GM04503 (cell line): ENCODE measurements around the gene PIK3R5.
"Not testable (repeated sequence)": the region's sequence is repeated elsewhere in the genome, so short reads cannot be mapped to it uniquely, and the experiment has no call there.

Experiments
- DNase-seq: peaks from one replicate; pipeline ENCODE4 v3.0.0-alpha.2; 2012; ENCODE audit warnings: low read depth

Gene PIK3R5

DNA sequence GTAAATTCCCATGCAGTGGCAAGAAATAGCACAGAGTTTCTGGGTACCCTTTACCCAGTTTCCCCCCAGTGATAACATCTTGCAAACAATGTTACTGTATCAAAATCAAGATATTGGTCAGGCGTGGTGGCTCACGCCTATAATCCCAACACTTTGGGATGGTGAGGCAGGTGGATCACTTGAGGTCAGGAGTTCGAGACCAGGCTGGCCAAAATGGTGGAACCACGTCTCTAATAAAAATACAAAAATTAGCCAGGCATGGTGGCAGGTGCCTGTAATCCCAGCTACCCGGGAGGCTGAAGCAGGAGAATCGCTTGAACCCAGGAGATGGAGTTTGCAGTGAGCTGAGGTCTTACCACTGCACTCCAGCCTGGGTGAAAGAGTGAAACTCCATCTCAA is 109.3 kb downstream of the PIK3R5 start:
- DNase-seq: not testable (repeated sequence)

DNA sequence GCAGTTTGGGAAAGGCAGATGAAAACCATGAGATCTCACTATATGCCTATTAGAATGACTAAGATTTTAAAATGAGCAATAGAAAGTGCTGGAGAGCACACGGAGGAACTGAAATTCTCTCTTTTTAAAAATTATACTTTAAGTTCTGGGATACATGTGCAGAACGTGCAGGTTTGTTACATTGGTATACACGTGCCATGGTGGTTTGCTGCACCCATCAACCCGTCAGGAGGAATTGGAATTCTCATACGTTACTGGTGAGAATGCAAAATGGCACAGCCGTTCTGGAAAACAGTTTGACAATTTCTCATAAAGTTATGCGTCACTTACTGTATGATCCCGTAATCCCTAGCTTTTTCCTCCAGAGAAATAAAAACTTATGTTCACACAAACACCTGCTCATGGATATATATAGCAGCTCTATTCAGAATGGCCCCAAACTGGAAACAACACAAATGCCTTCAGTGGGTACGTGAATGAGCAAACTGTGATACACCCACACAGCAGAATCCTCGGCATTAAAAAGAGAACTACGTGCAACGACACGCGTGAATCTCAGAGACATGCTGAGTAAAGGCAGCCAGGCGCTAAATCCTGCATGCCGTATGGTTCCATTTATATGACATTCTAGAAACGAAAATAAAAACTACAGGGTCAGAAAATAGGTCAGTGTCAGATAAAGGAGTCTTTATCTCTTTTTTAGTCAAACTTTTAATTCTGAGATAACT is 109.9 kb downstream of the PIK3R5 start:
- DNase-seq: no peak

GRCh38 chr17:8851600-8851999 is 113.9 kb downstream of the PIK3R5 start:
- DNase-seq: no peak

DNA sequence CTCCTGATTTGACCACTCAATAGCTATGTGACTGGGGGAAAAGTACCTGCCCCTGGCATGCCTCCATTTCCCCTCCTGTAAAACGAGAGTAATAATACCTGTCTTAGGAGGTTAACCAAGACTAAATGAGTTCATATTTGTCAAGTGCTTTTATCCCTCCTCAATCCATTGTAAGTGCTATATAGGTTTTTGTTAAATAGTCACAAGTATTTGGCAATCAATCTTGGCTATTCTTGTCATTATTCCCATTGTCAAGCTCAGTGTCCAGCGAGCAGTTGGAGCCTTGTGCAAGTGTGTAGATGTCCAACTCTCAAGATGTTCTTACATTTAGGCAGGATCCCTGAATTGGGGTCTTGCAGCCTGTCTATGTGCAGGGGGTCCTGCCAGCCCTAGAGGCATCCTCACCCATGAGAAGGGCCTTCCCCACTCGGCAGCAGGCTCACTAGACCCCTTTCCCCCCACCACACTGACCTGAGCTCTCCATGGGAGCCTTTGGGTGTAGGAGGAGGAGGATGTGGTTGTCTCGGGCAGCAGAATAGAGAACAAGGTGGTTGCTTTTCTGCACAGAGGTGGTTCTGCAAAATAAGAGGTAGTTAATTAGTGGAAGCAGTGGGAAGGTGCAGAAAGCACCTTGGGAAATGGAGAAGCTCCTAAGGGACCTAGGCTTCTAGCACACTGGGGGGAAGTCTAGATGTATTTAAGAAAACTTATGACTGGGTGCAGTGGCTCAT is 116.0 kb downstream of the PIK3R5 start:
- DNase-seq: no peak

GRCh38 chr17:8847891-8848290 is 117.6 kb downstream of the PIK3R5 start:
- no peak for DNase-seq

DNA sequence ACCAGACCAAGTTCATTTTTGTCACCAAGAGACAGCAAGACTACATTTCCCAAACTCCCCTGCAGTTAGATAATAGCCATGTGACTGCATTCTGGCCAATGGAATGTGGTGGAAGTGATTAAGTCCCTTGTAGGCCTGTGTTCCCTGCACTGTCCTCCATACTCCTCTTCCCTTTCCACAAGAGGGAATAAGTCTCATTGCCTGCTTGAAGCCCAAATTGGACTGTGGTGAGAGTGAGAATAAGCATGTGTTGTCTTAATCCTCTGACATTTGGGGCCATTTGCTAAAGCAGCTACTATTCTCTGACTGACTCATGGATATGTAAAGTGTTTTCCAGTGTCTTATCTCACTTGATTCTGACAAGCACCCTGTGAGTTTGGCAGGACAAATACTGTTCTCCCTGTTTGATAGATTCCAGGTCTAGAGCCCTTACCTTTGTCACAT is 118.7 kb downstream of the PIK3R5 start:
- no peak for DNase-seq

DNA sequence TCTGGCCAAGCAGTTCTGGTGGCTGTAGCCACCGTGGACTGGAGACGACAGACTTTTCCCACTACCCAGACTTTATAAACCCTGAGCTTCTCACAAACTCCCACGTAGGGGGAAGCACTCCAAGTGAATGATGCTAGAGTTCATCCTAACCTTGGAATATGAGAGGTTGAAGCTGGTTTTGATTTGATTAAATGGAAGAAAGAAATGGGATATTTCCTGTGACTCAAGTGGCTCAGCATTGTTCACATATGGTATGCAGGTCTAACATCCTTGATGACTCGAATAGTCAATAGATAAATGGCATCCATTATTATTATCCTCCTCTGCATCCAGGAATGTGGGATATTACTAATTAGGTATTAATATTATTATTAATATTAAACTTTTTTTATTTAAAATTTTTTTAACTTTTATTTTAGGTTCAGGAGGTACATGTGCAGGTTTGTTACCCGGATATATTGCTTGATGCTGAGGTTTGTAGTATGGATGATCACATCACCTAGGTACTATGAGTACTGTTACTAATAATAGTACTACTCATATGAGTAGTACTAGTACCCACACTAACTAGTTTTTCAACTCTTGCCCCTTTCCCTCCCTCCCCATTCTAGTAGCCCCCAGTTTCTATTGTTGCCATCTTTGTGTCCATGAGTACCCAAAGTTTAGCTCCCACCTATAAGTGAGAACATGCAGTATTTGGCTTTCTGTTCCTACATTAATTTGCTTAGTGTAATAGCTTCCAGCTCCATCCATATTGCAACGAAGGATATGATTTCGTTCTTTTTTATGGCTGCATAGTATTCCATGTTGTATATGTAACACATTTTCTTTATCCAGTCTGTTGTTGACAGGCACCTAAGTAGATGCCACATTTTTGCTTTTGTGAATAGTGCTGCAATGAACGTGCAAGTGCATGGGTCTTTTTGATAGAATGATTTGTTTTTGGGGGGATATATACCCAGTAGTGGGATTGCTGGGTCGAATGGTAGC is 121.0 kb downstream of the PIK3R5 start:
- DNase-seq: no peak

DNA sequence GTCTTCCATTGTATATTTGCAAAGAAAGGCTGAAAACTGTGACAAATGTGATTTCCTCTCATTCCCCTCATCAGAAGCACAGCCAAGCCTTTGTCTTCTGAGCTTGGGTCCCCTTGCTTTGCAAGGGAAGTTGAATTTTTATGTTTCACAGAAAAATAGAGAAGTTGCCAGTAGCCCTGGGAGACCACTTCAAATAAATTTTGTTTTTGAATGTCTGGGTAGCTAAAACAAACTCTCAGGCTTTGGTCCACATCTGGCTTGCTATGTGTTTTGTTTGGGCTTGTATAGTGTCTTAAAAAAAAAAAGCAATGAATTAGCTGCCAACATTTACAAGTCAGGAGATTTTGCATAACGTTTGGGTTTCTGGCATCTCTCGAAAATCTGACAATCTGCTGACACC is 122.2 kb downstream of the PIK3R5 start:
- DNase-seq: no peak

GRCh38 chr17:8841844-8842243 is 123.7 kb downstream of the PIK3R5 start:
- no peak for DNase-seq

- no peak for DNase-seq
Observed at GRCh38 chr17:8839410-8839935, 126.0 kb downstream of the PIK3R5 start.

GRCh38 chr17:8838551-8839095 is 126.9 kb downstream of the PIK3R5 start:
- no peak for DNase-seq

DNA sequence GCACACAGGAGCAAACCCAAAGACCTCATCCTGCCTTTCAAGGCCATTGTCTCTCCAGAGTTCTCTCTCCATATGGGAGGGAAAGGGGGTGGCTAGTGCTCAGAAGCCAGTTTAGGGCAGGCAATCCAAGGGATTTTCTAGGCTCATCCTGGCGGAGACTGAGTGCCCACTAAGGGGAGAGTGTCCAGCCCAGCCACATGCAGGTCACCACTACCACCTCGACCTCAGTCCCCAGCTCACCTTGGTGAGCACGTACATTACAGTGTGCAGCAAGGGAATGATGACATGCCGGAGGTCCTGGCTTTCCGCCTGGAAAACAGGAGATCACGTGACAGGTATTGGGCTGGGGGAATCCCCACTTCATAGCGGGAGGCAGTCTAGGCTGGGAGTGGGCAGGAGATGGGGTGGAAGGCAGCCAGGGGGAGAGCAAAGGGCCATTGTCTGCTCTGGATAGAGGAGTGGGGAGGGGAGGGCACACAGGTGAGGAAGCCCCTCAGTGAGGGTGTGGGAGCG is 127.9 kb downstream of the PIK3R5 start:
- DNase-seq: no peak

GRCh38 chr17:8836821-8837562 is 128.5 kb downstream of the PIK3R5 start:
- DNase-seq: no peak

GRCh38 chr17:8835631-8836364 is 129.7 kb downstream of the PIK3R5 start:
- DNase-seq: no peak

- no peak for DNase-seq
Observed at GRCh38 chr17:8835106-8835505, 130.4 kb downstream of the PIK3R5 start.

- DNase-seq: no peak
Observed at GRCh38 chr17:8832711-8833352, 132.7 kb downstream of the PIK3R5 start.

GRCh38 chr17:8831234-8831849 is 134.2 kb downstream of the PIK3R5 start:
- no peak for DNase-seq

DNA sequence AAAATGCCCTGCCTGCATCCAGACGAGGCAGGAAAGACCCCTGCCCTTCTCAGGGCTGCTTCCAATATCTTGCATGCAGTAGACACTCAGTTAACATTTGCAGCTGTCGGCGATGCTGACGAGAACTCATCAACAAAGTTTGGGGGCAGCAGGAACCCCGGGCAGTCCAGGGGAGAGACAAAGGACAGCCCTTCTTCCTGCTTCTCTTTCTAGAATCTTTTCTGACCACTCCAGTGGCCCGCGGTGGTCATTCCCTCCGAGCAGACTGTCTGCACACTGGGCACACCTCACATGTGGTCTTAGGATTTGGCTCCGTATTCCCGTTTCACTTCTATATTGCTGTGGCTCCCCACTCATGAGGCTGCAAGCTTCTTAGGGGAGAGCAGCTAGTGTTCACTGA is 135.4 kb downstream of the PIK3R5 start:
- no peak for DNase-seq
